Lung microvascular endothelial cell (primary cell): Measurements from ENCODE around the gene FUT2. TPM values are rescaled to one million over a fixed set of nuclear protein-coding genes. Genes with fewer than 3 reads are reported as not detected.
"Not testable (repeated sequence)": the region's sequence is repeated elsewhere in the genome, so short reads cannot be mapped to it uniquely, and the experiment has no call there.

ENCODE experiments used
- DNase-seq, 2 donors: peaks; one replicate each; pipeline versions ENCODE4 v3.0.0 to v3.0.0-alpha.2; 2010; ENCODE audit warnings: low read depth in 2 of 2
- total RNA-seq: library from RNA; depleted of rRNA; stranded (reverse); fragments of >200 nt; gene quantifications from 2 replicates; pipeline ENCODE4 v1.2.1, GENCODE V29; 2014

FUT2 gene
- total RNA-seq: not detected in 2 replicates

DNA sequence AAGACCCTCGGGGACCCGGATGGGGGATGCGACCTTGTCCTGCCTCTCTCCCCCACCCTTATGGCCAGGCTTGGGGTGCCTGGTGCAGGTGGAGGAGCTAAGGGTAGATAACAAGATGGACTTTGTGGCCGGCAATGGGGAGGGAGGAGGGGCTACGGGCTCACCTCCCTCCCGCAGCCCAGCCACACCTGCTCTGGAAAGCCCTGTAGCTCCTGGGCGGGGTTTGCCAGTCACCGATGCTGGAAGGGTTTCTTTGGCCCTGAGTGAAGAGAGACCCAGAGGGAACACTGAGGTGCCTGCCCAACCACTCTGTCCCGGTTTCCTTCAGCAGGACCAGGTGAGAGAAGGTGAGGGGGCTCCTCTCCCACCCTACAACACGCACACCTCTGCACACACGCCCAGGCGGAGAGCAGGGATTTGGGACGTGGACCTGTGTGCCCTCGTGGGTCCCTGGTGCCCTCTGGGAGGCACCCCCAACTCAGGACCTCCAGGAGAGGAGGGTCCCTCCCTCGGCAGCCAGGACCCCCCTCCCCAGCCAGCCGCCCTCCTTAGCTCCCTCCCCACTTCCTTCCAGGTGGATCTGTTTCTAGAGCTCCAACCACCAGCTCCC, at the start of gene FUT2:
Gene FUT2, plus strand, starts transcription at position 229 of the 610 bp plus-strand sequence. CDS start 6,986 bp downstream, outside the sequence.
- DNase-seq: no peak

DNA sequence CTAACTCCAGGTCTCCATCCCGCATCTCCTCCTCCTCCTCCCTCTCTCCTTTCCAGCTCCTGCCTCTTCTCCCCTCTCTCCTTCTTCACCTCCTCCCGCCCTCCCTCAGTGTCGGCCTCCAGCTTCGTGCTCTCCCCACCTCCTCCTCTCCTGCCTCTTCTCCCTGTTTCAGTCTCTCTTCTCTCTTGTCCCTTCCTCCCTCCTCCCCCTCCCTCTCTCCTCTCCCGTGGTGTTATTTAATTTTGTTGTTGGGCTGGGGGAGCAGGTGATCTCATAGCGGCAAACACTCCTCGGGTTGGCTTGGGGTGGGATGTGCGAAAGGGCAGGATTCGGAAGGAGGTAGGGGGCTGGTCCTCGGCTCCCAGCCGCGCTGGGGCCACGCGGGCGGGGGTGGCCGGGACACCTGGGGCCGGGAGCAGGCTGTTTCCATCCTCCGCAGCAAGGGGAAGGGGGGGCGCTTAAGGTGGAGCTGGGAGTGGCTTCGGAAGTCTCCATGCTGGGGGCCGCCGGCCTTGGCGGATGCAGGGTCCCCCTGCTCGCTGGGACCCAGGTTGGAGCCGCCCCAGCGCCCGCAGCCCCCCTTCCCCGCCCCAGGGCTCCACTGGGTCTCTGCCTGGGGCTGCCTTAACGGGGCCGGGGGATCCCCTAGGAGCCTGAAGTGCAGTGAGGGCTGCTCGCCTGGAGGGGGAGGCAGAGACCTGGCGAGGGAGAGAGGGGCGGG, 49.6 kb upstream of the FUT2 start, which contains the start of gene CA11:
Gene CA11, minus strand, starts transcription at position 187 of the 721 bp plus-strand sequence. CDS start 555 bp downstream, outside the sequence.
- DNase-seq: peak; percentile 79 to 89

- no peak for DNase-seq
These were observed 49.0 kb upstream of the FUT2 start for GRCh38 chr19:48646722-48647216.

- no peak for DNase-seq
These were observed 47.6 kb upstream of the FUT2 start for GRCh38 chr19:48648134-48648533.

- DNase-seq: no peak
These were observed 44.6 kb upstream of the FUT2 start for GRCh38 chr19:48650974-48651682.

GRCh38 chr19:48651683-48652048, 44.1 kb upstream of the FUT2 start:
- DNase-seq: no peak

- DNase-seq: no peak
These were observed 41.3 kb upstream of the FUT2 start for GRCh38 chr19:48654299-48655059.

DNA sequence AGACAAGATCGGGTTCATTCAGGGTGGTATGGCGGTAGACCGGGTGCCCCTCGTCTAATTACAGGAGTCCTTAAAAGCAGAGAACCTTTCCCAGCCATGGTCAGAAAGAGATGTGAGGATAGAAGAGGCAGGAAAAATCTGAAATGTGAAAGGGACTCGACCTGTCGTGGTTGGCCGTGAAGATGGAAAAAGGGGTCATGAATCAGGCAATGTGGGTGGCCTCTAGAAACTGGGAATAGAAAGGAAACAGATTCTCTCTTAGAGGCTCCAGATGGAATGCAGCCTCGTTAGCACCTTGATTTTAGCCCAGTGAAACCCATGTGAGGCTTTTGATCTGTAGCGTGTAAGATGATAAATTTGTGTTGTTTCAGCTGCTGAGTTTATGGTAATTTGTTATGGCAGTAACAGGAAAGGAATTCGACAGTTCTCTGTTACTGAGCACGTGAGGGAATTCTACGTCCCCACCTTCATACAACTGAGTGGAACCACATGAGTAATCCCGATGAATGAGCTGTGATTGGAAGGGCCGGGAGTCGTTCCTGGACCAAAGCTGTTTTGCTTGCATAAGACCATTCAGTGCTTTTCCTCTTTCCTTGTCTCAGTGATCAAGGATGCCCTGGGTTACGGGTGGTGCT, 38.8 kb upstream of the FUT2 start:
- DNase-seq: peak; percentile 59 to 71

DNA sequence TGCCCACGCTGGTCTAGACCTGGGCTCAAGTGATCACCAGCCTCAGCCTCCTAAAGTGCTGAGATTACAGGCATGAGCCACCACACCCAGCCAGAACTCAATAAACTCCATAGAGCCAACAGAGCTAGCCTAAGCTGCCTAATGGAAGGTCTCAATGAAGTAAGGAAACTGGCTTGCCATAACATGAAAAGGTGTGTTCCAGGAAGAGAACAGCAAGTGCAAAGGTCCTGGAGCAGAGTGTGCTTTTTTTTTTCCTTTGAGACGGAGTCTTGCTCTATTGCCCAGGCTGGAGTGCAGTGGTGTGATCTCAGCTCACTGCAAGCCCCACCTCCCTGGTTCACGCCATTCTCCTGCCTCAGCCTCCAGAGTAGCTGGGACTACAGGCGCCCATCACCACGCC, 37.9 kb upstream of the FUT2 start:
- not testable (repeated sequence) for DNase-seq

DNA sequence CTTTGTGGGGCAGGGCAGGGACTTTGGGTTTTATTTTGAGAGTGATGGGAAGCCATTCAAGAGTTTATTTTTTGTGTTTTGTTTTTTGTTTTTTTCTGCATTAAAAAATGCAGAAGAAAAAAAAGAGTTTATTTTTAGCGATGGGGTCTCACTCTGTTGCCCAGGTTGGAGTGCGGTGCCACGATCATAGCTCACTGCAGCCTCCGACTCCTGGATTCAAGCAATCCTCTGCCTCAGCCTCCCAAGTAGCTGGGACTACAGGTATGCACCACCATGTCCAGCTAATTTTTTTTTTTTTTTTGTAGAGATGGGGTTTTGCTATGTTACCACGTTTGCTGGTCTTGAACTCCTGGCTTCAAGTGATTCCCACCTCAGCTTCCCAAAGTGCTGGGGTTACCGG, 37.3 kb upstream of the FUT2 start:
- no peak for DNase-seq

DNA sequence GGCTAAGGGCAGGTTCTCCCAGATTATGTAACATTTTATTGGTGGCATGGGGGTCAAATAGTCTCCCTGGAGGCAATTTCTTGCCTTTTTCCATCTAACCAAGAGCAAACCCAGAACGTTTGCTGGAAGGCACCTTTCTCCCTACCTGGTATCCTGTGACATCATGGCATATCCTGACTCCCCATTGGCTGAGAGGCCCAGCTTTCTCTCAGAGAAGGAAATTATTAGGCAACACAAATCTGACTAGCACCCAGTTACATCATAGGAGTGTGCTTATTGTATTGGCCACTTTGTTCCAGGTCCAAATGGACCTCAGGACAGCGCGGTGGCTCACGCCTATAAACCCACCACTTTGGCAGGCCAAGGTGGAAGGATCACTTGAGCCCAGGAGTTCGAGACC, 36.0 kb upstream of the FUT2 start:
- no peak for DNase-seq

- DNase-seq: peak; percentile 89 to 94
These were observed 34.7 kb upstream of the FUT2 start for GRCh38 chr19:48660852-48661710.

- DNase-seq: no peak
These were observed 34.1 kb upstream of the FUT2 start for GRCh38 chr19:48661711-48662090.

DNA sequence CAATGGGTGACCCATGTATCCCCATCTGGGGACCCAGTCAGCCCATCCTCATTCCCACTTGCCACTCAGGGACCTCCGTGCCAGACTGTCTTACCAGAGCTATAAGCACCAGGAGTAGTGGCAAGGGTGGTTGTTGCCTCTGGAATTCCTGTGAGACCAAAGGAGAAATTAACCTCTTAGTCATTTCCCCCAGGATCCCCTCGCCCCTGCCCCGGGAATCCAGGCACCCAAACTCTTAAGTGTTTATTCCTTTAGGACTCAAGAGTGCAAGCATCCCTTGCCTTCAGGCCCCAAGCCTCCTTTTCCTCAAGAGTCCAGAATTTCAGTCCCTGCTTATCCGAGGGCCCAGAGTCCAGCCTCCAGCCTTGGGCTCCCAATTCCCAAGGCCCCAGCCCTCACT, 32.1 kb upstream of the FUT2 start:
- no peak for DNase-seq

GRCh38 chr19:48664476-48664875, 31.3 kb upstream of the FUT2 start:
- DNase-seq: no peak

- DNase-seq: no peak
These were observed 30.0 kb upstream of the FUT2 start for GRCh38 chr19:48665786-48666185.

- no peak for DNase-seq
These were observed 27.4 kb upstream of the FUT2 start for GRCh38 chr19:48668332-48668731.

DNA sequence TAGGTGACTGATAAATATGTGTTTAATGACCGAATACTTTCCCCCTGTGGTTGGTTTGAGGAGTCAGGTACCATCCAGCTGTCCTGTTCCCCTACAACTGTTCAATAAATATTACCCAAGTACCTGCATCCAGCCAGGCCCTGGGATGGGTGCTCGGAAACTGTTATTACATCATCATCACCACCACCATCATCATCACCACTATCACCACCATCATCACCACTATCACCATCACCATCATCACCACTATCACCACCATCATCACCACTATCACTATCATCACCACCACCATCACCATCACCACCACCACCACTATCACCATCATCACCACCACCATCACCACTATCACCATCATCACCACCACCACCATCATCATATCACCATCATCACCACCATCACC, 27.0 kb upstream of the FUT2 start:
- DNase-seq: no peak

DNA sequence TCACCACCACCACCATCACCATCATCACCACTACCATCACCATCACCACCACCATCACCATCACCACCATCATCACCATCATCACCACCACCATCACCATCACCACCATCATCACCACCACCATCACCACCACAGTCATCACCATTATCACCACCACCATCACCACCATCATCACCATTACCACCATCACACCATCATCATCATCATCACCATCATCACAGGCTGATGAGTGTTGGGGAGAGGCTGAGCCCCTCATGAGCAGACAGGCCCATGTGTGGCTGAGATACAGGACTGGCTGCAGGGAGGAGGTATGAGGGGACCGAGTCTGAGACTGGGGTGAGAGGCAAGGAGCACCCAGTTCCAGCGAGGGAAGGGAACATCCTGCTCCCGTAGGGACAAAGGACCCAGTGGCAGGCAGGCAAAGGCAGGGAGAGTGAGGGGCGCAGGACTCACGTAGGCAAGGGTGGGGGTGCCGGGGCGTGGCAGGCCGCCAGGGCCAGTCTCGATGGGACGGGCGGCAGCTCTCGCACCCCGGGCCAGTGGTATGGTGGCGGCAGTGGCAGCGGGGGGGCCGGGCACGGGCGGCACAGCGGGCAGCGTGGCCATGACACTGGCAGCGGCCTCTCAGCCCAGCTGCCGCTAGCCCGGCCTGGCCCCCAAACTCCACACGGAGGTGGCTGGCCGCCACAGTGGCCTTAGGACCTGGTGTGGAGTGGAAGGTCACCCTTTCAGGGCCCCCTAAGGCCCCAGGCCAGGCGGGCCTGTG, 25.7 kb upstream of the FUT2 start:
- no peak for DNase-seq
